Choroid plexus epithelial cell (primary cell): Measurements from ENCODE around the gene OR2M5.

ENCODE experiments used
- DNase-seq: peaks from one replicate; pipeline ENCODE4 v3.0.0-alpha.2; 2010; ENCODE audit warnings: low read depth
- H3K4me3 ChIP-seq: 2 replicates; pipeline ENCODE4 v1.5.1; 2011; ENCODE audit warnings: low read depth, mild to moderate bottlenecking, control low read depth, low read length, moderate library complexity
- CTCF ChIP-seq: conservative IDR thresholded peaks from 2 replicates; pipeline ENCODE4 v1.5.1; 2011; ENCODE audit warnings: low read depth, mild to moderate bottlenecking, control low read depth, inconsistent platforms, low read length, moderate library complexity

The OR2M5 gene

GRCh38 chr1:248174521-248174920, 29.6 kb downstream of the OR2M5 start, which contains the start of gene OR2M2:
TSS of gene OR2M2 (plus strand) at chr1:248174821. CDS start at chr1:248179986, 5,165 bp downstream.
- no peak for DNase-seq
- no peak for TF ChIP-seq CTCF
- no peak within 1 kb of the TSS for H3K4me3 ChIP-seq

GRCh38 chr1:248183996-248184395, 39.0 kb downstream of the OR2M5 start:
- H3K4me3 ChIP-seq: no peak overlapping the region
- no peak for TF ChIP-seq CTCF
- no peak for DNase-seq

DNA sequence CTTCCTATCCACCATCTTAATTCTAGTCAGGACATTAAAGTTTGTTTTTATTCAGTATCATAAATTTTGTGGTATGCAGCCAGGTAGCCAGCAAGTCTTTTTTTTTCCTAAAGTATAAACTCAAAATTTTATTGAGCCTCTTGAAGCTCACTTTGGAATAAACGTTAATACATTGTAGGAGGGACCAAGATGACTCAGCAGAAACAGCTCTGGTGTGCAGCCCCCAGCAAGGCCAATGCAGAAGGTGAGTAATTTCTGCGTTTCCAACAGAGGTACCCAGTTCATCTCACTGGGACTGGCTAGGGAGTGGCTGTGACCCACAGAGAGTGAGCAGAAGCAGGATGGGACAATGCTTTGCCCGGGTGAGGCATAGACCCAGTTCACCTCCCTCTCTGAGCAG, 42.4 kb downstream of the OR2M5 start:
- no peak for TF ChIP-seq CTCF
- H3K4me3 ChIP-seq: no peak overlapping the region
- DNase-seq: no peak

GRCh38 chr1:248189026-248189425, 44.1 kb downstream of the OR2M5 start:
- DNase-seq: no peak
- no peak for TF ChIP-seq CTCF

GRCh38 chr1:248194117-248194516, 49.2 kb downstream of the OR2M5 start:
- DNase-seq: no peak
- no peak overlapping the region for H3K4me3 ChIP-seq
- TF ChIP-seq CTCF: no peak

More at GRCh38 chr1:248189026-248189425, 44.1 kb downstream of the OR2M5 start:
- no peak overlapping the region for H3K4me3 ChIP-seq
